H1 (cell line): ENCODE results near the gene ANXA5. TPM values are rescaled to one million over a fixed set of nuclear protein-coding genes. Genes with fewer than 3 reads are reported as not detected.

Experiments
- CTCF ChIA-PET: fragments of 300-600 bp; sonication (Branson Sonifier 250); formaldehyde crosslinking; loops from one replicate; lab custom pipeline; 2021; ENCODE audit not compliant: partially characterized antibody; lab: Charles Lee
- POLR2A ChIA-PET: fragments of 300-600 bp; sonication (Branson Sonifier 250); formaldehyde crosslinking; loops from one replicate; lab custom pipeline; 2021; ENCODE audit warnings: inconsistent platforms; ENCODE audit not compliant: partially characterized antibody; lab: Charles Lee
- DNase-seq, 2 experiments: peaks; one replicate each; pipeline versions ENCODE4 v3.0.0 to v3.0.0-alpha.2; 2010 to 2022; ENCODE audit warnings: low spot score in 2 of 2, low read depth in 1 of 2, mixed read lengths in 1 of 2
- FAIRE-seq: peaks from 2 replicates; lab custom pipeline; 2011; peaks lifted over from hg19 to GRCh38; lab: Jason Lieb, UNC
- H2AFZ ChIP-seq: 2 replicates; pipeline ENCODE4 v1.8.1; 2012; ENCODE audit warnings: low read length, inconsistent platforms
- H2AK5ac ChIP-seq: 2 replicates; pipeline ENCODE4 v1.6.1; 2013; ENCODE audit warnings: low read depth, low read length
- H2BK120ac ChIP-seq: replicated peaks from 2 replicates; pipeline ENCODE3; 2013; ENCODE audit warnings: low read depth, low read length, inconsistent platforms
- H2BK12ac ChIP-seq: 2 replicates; pipeline ENCODE4 v1.6.1; 2013; ENCODE audit warnings: low read depth, low read length
- H2BK15ac ChIP-seq: 2 replicates; pipeline ENCODE4 v1.6.1; 2013; ENCODE audit warnings: low read length
- H2BK20ac ChIP-seq: 2 replicates; pipeline ENCODE4 v1.6.1; 2013; ENCODE audit warnings: low read length
- H2BK5ac ChIP-seq: 2 replicates; pipeline ENCODE4 v1.6.1; 2013; ENCODE audit warnings: low read depth, low read length
- H3K14ac ChIP-seq: 2 replicates; pipeline ENCODE4 v1.6.1; 2013; ENCODE audit warnings: inconsistent platforms; ENCODE audit not compliant: insufficient read length
- H3K18ac ChIP-seq: 2 replicates; pipeline ENCODE4 v1.6.1; 2013; ENCODE audit warnings: low read length; ENCODE audit errors: extremely low read depth
- H3K23ac ChIP-seq: 2 replicates; pipeline ENCODE4 v1.6.1; 2013; ENCODE audit warnings: inconsistent platforms; ENCODE audit not compliant: insufficient read length
- H3K23me2 ChIP-seq: 2 replicates; pipeline ENCODE4 v1.6.1; 2013; ENCODE audit warnings: low read depth, low read length
- H3K27ac ChIP-seq: 2 replicates; pipeline ENCODE4 v1.6.1; 2011; ENCODE audit warnings: low read depth, low read length, inconsistent platforms
- H3K27me3 ChIP-seq, 4 experiments: replicated peaks in 1 of 4; 1 replicate in 1 of 4; 2 replicates in 3 of 4; pipeline versions ENCODE4 v1.6.1 to v1.8.1; 2011 to 2013; ENCODE audit warnings: low read length in 3 of 4, mild to moderate bottlenecking in 3 of 4, inconsistent platforms in 2 of 4, mixed read lengths in 2 of 4, moderate library complexity in 1 of 4; ENCODE audit not compliant: control insufficient read depth in 3 of 4, insufficient read depth in 3 of 4; ENCODE audit errors: extremely low read depth in 1 of 4
- H3K36me3 ChIP-seq, 4 experiments: 2 replicates each; pipeline versions ENCODE4 v1.6.1 to v1.8.1; 2011 to 2013; ENCODE audit warnings: mild to moderate bottlenecking in 4 of 4, low read length in 3 of 4, moderate library complexity in 2 of 4, control low read depth in 1 of 4, inconsistent platforms in 1 of 4; ENCODE audit not compliant: insufficient read depth in 4 of 4, control insufficient read depth in 2 of 4
- H3K4ac ChIP-seq: replicated peaks from 2 replicates; pipeline ENCODE3; 2013; ENCODE audit warnings: low read length, low read depth, mixed read lengths, inconsistent platforms; ENCODE audit not compliant: insufficient read length
- H3K4me1 ChIP-seq, 4 experiments: replicated peaks in 1 of 4; 1 replicate in 1 of 4; 2 replicates in 3 of 4; pipeline versions ENCODE4 v1.6.1 to v1.8.1; 2011 to 2013; ENCODE audit warnings: low read length in 3 of 4, inconsistent platforms in 2 of 4, mixed read lengths in 1 of 4; ENCODE audit not compliant: insufficient read depth in 4 of 4, control insufficient read depth in 3 of 4
- H3K4me2 ChIP-seq, 2 experiments: 2 replicates each; pipeline versions ENCODE4 v1.6.1 to v1.8.1; 2011 to 2013; ENCODE audit warnings: low read depth in 2 of 2, low read length in 2 of 2, control low read depth in 1 of 2, inconsistent platforms in 1 of 2, mild to moderate bottlenecking in 1 of 2; ENCODE audit not compliant: insufficient read depth in 1 of 2
- H3K4me3 ChIP-seq, 4 experiments: fragments of 200-600, 300-600 bp in 1 of 4; sonication (generic), shearing (Covaris generic), sonication (Bioruptor Twin) in 1 of 4; 2 replicates each; pipeline versions ENCODE4 v1.5.1 to v1.8.1; 2011 to 2016; ENCODE audit warnings: low read length in 4 of 4, low read depth in 3 of 4, control low read depth in 2 of 4, inconsistent platforms in 2 of 4, mild to moderate bottlenecking in 2 of 4, mixed read lengths in 1 of 4, moderate library complexity in 1 of 4; ENCODE audit not compliant: insufficient read depth in 2 of 4; ENCODE audit errors: extremely low read depth in 1 of 4
- H3K56ac ChIP-seq: replicated peaks from 2 replicates; pipeline ENCODE3; 2013; ENCODE audit warnings: low read depth, mild to moderate bottlenecking, mixed read lengths, low read length, inconsistent platforms; ENCODE audit not compliant: insufficient read length
- H3K79me1 ChIP-seq: 2 replicates; pipeline ENCODE4 v1.6.1; 2013; ENCODE audit warnings: low read depth, low read length, control low read depth
- H3K79me2 ChIP-seq, 2 experiments: 2 replicates each; pipeline versions ENCODE4 v1.6.1 to v1.8.1; 2012 to 2013; ENCODE audit warnings: low read length in 2 of 2, mild to moderate bottlenecking in 2 of 2, inconsistent platforms in 1 of 2; ENCODE audit not compliant: insufficient read depth in 2 of 2, control insufficient read depth in 1 of 2
- H3K9ac ChIP-seq, 4 experiments: replicated peaks in 1 of 4; 1 replicate in 1 of 4; 2 replicates in 3 of 4; pipeline versions ENCODE4 v1.6.1 to v1.8.1; 2011 to 2013; ENCODE audit warnings: low read depth in 3 of 4, low read length in 3 of 4, control low read depth in 2 of 4, mild to moderate bottlenecking in 2 of 4, moderate library complexity in 2 of 4, inconsistent platforms in 1 of 4; ENCODE audit errors: extremely low read depth in 1 of 4
- H3K9me3 ChIP-seq, 2 experiments: 2 replicates each; pipeline versions ENCODE4 v1.6.1 to v1.8.1; 2012 to 2013; ENCODE audit warnings: mild to moderate bottlenecking in 2 of 2, moderate library complexity in 2 of 2, control low read depth in 1 of 2, inconsistent platforms in 1 of 2, low read depth in 1 of 2, low read length in 1 of 2, mixed read lengths in 1 of 2; ENCODE audit not compliant: insufficient read depth in 2 of 2
- H4K20me1 ChIP-seq, 2 experiments: replicated peaks in 1 of 2; 2 replicates each; pipeline versions ENCODE3 to v1.8.1; 2011 to 2013; ENCODE audit warnings: inconsistent platforms in 2 of 2, low read length in 2 of 2, mild to moderate bottlenecking in 1 of 2; ENCODE audit not compliant: insufficient read depth in 2 of 2, control insufficient read depth in 1 of 2
- H4K5ac ChIP-seq: 2 replicates; pipeline ENCODE4 v1.6.1; 2013; ENCODE audit warnings: low read length, low read depth, mixed read lengths, inconsistent platforms; ENCODE audit not compliant: insufficient read length
- H4K8ac ChIP-seq: 2 replicates; pipeline ENCODE4 v1.8.0; 2013; ENCODE audit warnings: mild to moderate bottlenecking, moderate library complexity, low read length, inconsistent platforms; ENCODE audit not compliant: insufficient read depth; ENCODE audit errors: extremely low read depth
- H4K91ac ChIP-seq: replicated peaks from 2 replicates; pipeline ENCODE3; 2013; ENCODE audit warnings: low read length, mixed read lengths, inconsistent platforms; ENCODE audit not compliant: insufficient read length
- BRCA1 ChIP-seq: IDR thresholded peaks from 2 replicates; pipeline ENCODE4 v1.6.1; 2012; ENCODE audit warnings: low read depth, low read length, improper control_type of control experiment
- CEBPB ChIP-seq: IDR thresholded peaks from 2 replicates; pipeline ENCODE4 v1.6.1; 2012; ENCODE audit warnings: low read depth, low read length
- E2F6 ChIP-seq: IDR thresholded peaks from 2 replicates; pipeline ENCODE4 v1.6.1; 2012; ENCODE audit warnings: inconsistent platforms
- FOSL1 ChIP-seq: IDR thresholded peaks from 2 replicates; pipeline ENCODE4 v1.6.1; 2011; ENCODE audit warnings: mild to moderate bottlenecking, low read depth, low read length, moderate library complexity; ENCODE audit not compliant: insufficient read depth
- HDAC6 ChIP-seq: IDR thresholded peaks from one replicate; pipeline ENCODE4 v1.7.1; 2012; ENCODE audit warnings: low read depth, mild to moderate bottlenecking, inconsistent platforms, low read length, moderate library complexity
- KDM4A ChIP-seq: IDR thresholded peaks from one replicate; pipeline ENCODE4 v1.7.1; 2012; ENCODE audit warnings: low read depth, mild to moderate bottlenecking, moderate library complexity, low read length, inconsistent platforms; ENCODE audit not compliant: severe bottlenecking
- POLR2AphosphoS5 ChIP-seq: IDR thresholded peaks from 2 replicates; pipeline ENCODE4 v1.6.1; 2011; ENCODE audit warnings: low read depth, low read length
- RFX5 ChIP-seq: IDR thresholded peaks from 2 replicates; pipeline ENCODE4 v1.6.1; 2011; ENCODE audit warnings: low read depth, low read length, improper control_type of control experiment, borderline replicate concordance
- SIN3A ChIP-seq, 2 experiments: IDR thresholded peaks in 1 of 2; conservative IDR thresholded peaks in 1 of 2; 2 replicates each; pipeline ENCODE4 v1.6.1; 2011 to 2012; ENCODE audit warnings: low read length in 2 of 2, improper control_type of control experiment in 1 of 2, low read depth in 1 of 2, mild to moderate bottlenecking in 1 of 2
- SIRT6 ChIP-seq: IDR thresholded peaks from one replicate; pipeline ENCODE4 v1.7.1; 2012; ENCODE audit warnings: low read length, inconsistent platforms
- SUZ12 ChIP-seq: fragments of 200-600 bp; sonication (generic); IDR thresholded peaks from 2 replicates; pipeline ENCODE4 v1.6.1; 2012; ENCODE audit warnings: mild to moderate bottlenecking, inconsistent platforms, low read length, moderate library complexity, mixed read lengths
- TAF1 ChIP-seq: IDR thresholded peaks from 2 replicates; pipeline ENCODE4 v1.6.1; 2011; ENCODE audit warnings: mild to moderate bottlenecking, low read depth, low read length
- TEAD4 ChIP-seq: IDR thresholded peaks from 2 replicates; pipeline ENCODE4 v1.6.1; 2012; ENCODE audit warnings: low read depth, low read length, inconsistent platforms, mixed read lengths
- USF2 ChIP-seq: IDR thresholded peaks from 2 replicates; pipeline ENCODE4 v1.6.1; 2011; ENCODE audit warnings: low read length, improper control_type of control experiment
- WGBS, 2 experiments: shearing (Covaris generic) in 1 of 2; methylation state at CpG; one replicate each; pipeline versions ENCODE4 v1.1.6 to v1.1.7; 2013 to 2015; ENCODE audit warnings: low lambda C conversion rate in 2 of 2, mixed read lengths in 2 of 2, inconsistent platforms in 1 of 2, low coverage in 1 of 2, missing lambda C conversion rate in 1 of 2; ENCODE audit not compliant: insufficient replicate concordance in 2 of 2, insufficient coverage in 1 of 2, insufficient read length in 1 of 2; ENCODE audit errors: extremely low coverage in 1 of 2, missing lambda C conversion rate in 1 of 2; 5-methylcytosine and 5-hydroxymethylcytosine counted together
- polyA plus RNA-seq, 7 experiments: library from polyadenylated mRNA; depleted of rRNA in 3 of 7; stranded (reverse) in 5 of 7; unstranded in 2 of 7; fragments of >200 nt in 5 of 7; fragments of 200-250 nt in 2 of 7; gene quantifications; 1 replicate in 5 of 7; 2 replicates in 1 of 7; 4 replicates in 1 of 7; pipeline versions ENCODE4 v1.2.1 to v1.2.3, GENCODE V29; 2011 to 2013; ENCODE audit warnings: missing spikeins in 2 of 7, mixed read lengths in 2 of 7
- total RNA-seq: library from RNA; stranded (reverse); fragmentation: NEBNext Ultra II Directional; extraction: Animal tissue kit (Norgen Biotek cat#: 25700); gene quantifications from 2 replicates; pipeline ENCODE4 v1.2.1, GENCODE V29; 2021

Gene ANXA5
- total and polyA plus RNA-seq, 2 of the 8 experiments (the other 6 are each of a cell fraction or from before 2014, with no cell fraction given) = 213 to 221 TPM

- H3K23me2 ChIP-seq = no peaks in the 10 kb centered on the region
- no peaks in the 10 kb centered on the region for H3K27me3 ChIP-seq
- H2BK12ac ChIP-seq = no peak overlapping the region
- H3K14ac ChIP-seq = no peak overlapping the region
- no peak overlapping the region for H2BK120ac ChIP-seq
- no peak overlapping the region for H3K23ac ChIP-seq
- no peak overlapping the region for H3K18ac ChIP-seq
- H3K4ac ChIP-seq = no peak overlapping the region
- DNase-seq = no peak
- no peak overlapping the region for H2AFZ ChIP-seq
- CTCF ChIA-PET = interaction anchor here (0.6 to 3.7 kb wide), 6 partner anchors 11 to 443 kb away, joined by 3 to 18 read pairs (median 4); no protein-coding TSS in a partner anchor
- H2BK20ac ChIP-seq = no peak overlapping the region
- H3K79me1 ChIP-seq = no peaks in the 10 kb centered on the region
- H2BK5ac ChIP-seq = no peak overlapping the region
- H4K91ac ChIP-seq = no peak overlapping the region
- H3K4me1 ChIP-seq = no peaks in the 10 kb centered on the region
- no peak overlapping the region for H3K27ac ChIP-seq
- H2BK15ac ChIP-seq = no peak overlapping the region
- no peak for FAIRE-seq
- H2AK5ac ChIP-seq = no peak overlapping the region
- H3K79me2 ChIP-seq = no peaks in the 10 kb centered on the region
- H4K8ac ChIP-seq = no peak overlapping the region
- no peaks in the 10 kb centered on the region for H3K9me3 ChIP-seq
- no peak overlapping the region for H3K56ac ChIP-seq
- POLR2A ChIA-PET = no interaction called here
- 56% methylated on average over 5 of the region's 5 CpGs; no CpG with 5 or more reads in 1 of the 2 experiments for WGBS, 2 experiments
- H3K4me2 ChIP-seq = no peak overlapping the region
- H3K9ac ChIP-seq = no peak overlapping the region
- H4K5ac ChIP-seq = no peak overlapping the region
- no peaks in the 10 kb centered on the region for H4K20me1 ChIP-seq
- H3K4me3 ChIP-seq = no peak overlapping the region
- H3K36me3 ChIP-seq = no peaks in the 10 kb centered on the region
- TF ChIP-seq SIN3A (conservative IDR thresholded peaks at IDR 0.05 in 1 of 2, IDR thresholded peaks at IDR 0.05 in 1 of 2; ENCODE audit: low read depth in 1 of 2, low read length in 2 of 2) (no peak), E2F6 (no peak), TEAD4 (no peak), BRCA1 (no peak), TAF1 (no peak), POLR2AphosphoS5 (no peak), RFX5 (no peak), USF2 (no peak), SIRT6 (no peak), SUZ12 (no peak), FOSL1 (no peak), HDAC6 (no peak), CEBPB (no peak), KDM4A (no peak)
Measured at GRCh38 chr4:121651597-121651996, 45.2 kb downstream of the ANXA5 start.
